ENCODE results near the gene PARP15.

PARP15 gene

DNA sequence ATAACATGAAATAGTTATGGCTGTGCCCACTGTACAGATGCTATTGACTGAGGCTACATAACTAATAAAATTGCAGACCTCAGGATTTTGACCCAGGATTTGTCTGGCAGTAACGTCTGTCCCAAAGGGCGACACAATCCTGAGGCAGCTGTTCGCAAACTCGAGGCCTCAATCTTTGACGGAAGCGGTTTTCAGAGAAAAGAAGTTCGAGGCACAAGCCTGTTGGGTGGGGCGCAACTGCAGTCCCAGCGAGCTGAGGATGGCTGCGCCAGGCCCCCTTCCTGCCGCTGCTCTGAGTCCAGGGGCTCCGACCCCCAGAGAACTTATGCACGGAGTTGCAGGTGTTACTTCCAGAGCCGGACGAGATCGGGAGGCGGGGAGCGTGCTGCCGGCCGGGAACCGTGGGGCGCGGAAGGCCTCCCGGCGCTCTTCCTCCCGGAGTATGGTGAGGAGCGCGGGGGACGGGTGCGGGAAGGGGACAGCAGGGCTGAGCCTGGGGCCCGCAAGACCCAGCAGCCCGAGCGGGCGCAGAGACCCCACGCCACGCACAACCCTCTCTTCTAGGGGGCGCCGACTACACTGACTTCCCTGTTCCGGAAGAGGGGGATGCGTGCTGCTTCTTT is at the start of gene PARP15:
Gene PARP15 (plus strand): TSS at position 242 of the 623 bp plus-strand sequence. CDS start 18 bp downstream, at position 260.
- in situ Hi-C loops (cut with MboI; ENCODE audit: low pct_unique_long_range_greater_than_20kb, low sequenced_read_pairs) = no loop called here
- DNase-seq = no peak

DNA sequence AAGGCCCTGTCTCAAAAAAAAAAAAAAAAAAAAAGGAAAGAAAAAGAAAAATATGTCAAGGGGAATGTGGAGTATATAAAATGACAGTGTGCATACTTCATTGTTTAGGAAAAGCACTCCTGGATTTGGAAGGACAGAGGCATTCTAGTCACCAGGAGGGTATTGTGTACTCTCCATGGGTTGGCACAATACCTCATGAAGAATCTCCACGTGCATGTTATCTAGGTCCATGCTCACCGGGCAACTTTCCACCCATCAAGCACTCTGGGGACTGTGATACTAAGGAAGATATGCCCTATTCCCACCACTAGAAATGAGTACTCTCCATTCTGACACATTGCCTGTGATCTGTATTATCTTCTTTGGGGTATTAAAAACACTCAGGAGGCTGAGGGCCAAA is 47.3 kb upstream of the PARP15 start:
- in situ Hi-C loops (cut with MboI; ENCODE audit: low pct_unique_long_range_greater_than_20kb, low sequenced_read_pairs) = no loop called here

DNA sequence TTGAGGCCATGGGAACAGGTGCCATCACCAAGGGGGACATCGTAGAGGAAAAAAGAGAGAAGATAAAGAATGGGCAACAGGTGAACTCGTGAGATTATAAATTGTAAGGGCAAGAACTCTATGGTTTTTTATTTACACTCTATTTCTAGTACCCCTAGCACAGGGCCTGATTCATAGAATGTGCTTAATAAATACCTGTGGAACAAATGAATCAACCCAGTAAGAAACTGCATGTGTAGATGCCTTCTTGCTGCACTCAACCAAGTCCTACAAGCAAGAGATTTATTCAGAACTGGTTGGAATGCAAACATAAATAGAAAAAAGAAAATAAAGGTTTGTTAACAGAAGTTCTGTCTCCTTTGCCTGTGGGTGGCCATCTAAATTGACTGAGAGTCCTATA is 44.0 kb upstream of the PARP15 start:
- in situ Hi-C loops (cut with MboI; ENCODE audit: low pct_unique_long_range_greater_than_20kb, low sequenced_read_pairs) = no loop called here

More for the DNA sequence above, 47.3 kb upstream of the PARP15 start:
- DNase-seq = no peak

DNA sequence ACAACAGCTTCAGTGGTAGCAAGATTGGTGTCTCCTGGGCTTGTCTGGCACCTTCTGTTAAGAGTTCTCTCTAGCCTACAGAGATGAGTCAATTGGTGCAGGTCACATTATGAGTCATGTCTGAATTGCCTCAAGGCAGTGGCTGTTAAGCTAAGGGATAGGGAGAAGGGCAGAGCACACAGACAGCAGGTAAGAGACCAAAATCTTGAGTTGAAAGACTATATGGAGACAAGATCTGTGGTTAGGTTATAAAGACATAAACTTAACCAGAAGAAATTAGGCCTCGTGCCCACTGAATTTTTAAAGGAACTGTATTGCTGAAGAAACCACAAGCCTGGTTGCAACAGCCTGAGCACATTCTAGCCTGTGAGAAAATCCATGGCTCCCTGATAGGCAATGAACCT is 43.5 kb upstream of the PARP15 start:
- peak; percentile 43 for DNase-seq
- in situ Hi-C loops (cut with MboI; ENCODE audit: low pct_unique_long_range_greater_than_20kb, low sequenced_read_pairs) = no loop called here

More for the DNA sequence above, 44.0 kb upstream of the PARP15 start:
- DNase-seq = no peak

DNA sequence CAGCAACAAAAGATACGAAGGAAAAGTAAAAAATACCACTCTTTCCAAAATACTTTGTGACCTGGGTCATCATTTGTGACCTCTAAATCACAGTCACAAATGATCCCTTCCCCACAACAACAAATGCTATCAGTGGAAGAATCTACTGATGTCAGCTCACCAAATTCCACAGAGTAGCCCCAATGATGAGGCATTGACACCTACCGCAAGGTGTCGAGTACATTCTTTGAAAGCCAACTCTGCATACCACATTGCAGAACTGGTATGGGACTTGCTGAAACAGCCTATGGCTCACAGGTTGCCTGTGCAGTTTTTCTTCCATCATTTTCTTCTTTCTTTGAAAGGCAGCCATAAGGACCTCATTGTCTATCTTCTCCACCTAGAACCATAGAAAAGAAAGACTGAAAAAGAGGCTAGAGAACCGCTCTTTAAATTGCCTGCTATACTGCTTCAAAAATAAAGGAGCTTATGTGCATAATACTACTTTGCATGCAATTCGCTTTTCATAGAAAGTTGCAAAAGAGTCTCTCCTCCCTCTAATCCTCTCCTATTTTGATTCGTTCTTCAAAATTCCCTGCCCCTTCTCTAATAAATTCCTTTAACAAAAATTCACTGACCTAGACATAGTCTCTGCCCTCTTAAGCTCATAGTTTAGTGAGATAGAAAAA is 41.4 kb upstream of the PARP15 start:
- no peak for DNase-seq
- in situ Hi-C loops (cut with MboI; ENCODE audit: low pct_unique_long_range_greater_than_20kb, low sequenced_read_pairs) = no loop called here

DNA sequence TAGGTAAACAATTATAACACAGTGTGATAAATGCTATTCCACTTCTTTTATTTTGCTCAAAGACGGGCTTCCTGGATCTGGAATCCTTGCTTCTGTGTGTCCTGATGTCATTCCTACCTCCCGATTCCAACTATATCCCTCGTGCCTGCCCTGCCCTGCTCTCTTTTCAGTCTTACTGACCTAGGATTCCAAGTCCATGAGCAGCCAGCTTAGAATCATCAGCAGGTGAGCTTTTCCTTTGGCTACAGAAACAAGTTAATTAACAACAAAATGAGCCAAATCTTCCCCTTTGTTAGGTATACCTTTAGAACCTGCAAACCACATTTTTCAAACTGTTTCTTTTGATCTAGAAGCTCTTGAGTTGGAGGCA is 40.8 kb upstream of the PARP15 start:
- in situ Hi-C loops (cut with MboI; ENCODE audit: low pct_unique_long_range_greater_than_20kb, low sequenced_read_pairs) = no loop called here
- no peak for DNase-seq

DNA sequence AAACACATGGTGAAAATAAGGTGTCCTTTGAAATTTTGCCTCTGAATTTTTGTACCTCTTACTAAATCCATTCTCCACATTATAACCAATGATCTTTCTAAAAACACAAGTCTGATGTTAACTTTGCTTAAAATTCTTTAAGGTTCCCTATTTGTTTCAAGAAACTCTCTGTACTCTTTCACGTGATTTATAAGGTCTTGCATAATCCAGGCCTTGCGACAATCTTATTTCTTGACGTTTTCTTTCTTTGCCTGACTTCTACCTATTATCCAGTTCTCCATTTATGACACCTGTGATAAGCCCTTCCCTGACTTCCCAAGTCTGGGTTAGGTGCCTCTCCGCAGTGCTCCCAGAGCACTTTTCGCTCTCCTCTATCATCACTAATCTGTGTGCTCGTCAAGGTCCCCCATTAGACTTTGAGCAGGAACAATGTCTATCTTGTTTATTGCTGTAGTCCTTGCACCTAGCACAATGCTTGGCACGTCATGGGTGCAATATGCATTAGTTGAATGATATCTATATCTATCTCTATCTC is 38.4 kb upstream of the PARP15 start:
- no peak for DNase-seq
- in situ Hi-C loops (cut with MboI; ENCODE audit: low pct_unique_long_range_greater_than_20kb, low sequenced_read_pairs) = no loop called here

DNA sequence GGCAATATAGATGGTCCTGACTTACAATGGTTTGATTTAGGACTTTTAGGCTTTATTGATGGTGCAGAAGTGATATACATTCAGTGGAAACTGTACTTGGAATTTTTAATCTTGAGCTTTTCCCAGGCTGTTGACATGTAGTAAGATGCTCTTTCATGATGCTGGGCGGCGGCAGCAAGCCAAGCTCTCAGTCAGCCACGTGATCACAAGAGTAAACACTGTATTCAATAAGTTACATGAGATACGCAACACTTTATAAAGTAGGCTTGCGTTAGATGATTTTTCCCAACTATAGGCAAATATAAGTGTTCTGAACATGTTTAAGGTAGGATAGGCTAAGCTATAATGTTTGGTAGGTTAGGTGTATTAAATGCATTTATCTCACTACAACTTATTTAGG is 31.3 kb upstream of the PARP15 start:
- in situ Hi-C loops (cut with MboI; ENCODE audit: low pct_unique_long_range_greater_than_20kb, low sequenced_read_pairs) = no loop called here
- DNase-seq = no peak

DNA sequence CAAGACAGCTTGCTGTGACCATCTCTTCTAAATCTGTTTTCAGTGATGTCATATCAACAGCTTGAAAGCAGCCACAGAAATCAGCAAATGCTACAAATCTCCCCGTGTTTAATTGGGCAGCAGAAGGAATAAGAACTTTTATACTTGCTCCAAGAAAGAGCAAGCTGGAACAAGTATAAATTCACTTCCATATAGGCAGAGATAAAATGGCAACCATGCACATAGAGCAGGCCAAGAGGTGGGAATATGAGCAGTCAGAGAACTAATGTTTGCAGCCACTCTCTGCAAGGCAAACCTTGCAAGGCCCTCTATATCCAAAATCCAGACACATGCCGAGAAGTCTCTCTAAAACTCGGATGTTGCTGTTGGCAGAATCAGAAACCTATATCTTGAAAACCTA is 29.4 kb upstream of the PARP15 start:
- no peak for DNase-seq
- in situ Hi-C loops (cut with MboI; ENCODE audit: low pct_unique_long_range_greater_than_20kb, low sequenced_read_pairs) = no loop called here

DNA sequence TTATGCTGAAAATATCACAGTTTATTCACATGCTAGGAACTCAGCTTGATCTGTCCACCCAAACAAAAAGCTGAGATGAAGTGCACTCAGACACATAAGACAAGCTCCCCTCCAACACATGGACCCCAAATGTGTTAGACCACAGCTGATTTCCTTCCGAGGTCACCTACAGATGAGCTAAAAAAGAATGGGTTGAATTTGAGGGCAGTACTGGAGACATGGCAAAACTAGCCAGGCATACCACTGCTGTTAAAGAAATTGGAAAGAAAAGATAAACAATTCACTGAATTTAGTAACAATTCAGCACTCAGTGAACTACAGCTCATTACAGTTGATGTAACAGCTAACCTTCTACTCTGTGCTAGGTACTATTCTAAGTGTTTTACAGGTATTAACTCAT is 28.8 kb upstream of the PARP15 start:
- in situ Hi-C loops (cut with MboI; ENCODE audit: low pct_unique_long_range_greater_than_20kb, low sequenced_read_pairs) = no loop called here
- DNase-seq = no peak

DNA sequence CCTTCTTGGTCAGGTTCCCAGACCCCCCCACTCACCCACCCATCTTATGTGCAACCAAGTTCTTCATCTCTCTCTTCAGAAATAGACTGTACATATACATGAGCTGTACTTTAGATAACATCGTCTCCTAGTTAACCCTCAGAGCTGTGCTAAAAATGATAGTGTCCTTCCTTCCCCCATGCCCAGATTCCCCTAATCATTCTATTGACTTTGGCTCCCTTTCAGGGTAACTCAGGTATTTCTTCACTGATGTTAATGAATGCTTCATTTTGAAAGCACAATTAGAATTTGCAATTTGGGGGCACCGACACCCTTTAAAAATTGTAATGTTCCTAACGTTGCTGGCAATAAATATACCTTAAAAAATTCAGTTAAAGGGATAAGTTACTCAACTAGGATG is 24.3 kb upstream of the PARP15 start:
- in situ Hi-C loops (cut with MboI; ENCODE audit: low pct_unique_long_range_greater_than_20kb, low sequenced_read_pairs) = no loop called here
- no peak for DNase-seq

DNA sequence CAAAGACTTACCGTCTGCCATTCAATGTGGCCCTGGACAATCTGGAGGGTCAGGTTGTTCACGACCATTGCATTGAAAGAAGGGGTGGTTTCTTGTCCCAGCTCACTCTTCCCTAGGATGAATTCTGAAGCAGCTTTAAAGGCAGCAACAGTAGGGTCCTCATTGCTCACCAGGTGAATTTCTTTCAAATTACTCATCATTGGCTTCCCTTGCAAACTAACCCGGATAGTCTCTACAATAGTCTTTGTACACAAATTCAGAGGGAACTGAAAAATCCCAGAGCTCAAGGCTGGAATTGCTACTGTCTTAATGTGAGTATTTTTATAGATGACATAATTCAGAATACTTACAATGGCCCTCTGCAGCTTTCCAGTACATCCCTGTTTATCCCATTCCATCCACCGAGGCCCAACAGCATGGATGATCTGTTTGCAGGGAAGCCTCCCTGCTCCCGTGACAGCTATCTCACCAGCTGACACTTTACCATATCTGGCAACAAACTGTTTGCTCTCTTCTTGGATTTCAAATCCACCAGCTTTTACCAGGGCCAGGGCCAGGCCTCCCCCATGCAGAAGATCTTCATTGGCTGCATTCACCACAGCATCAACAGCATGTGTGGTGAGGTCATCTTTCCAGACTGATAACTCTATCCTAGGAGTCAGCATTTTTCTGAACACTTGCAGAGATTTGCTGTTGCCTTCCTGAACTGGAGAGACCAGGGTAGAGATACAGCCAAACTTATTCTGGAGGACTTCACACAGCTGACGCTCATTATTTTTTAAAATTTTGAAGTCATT is 22.0 kb upstream of the PARP15 start:
- in situ Hi-C loops (cut with MboI; ENCODE audit: low pct_unique_long_range_greater_than_20kb, low sequenced_read_pairs) = no loop called here
- no peak for DNase-seq

DNA sequence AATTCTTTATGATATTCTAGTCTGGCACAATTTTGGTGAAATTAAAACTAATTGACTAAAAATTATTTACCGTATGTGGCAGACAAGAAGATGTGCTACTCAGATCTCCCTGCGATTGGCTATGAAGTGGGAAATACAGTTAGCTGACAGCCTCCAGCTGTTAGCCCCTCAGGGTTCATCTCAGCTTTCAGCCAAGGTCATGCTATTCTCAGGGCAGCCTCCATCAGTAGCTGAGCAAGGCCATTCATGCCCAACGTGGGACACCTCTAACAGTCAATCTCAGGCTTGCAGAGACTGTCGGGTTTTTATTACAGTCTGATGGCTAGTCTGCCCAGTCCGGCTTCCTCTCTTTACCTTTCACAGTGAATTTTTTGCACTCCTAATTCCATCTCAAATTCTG is 20.1 kb upstream of the PARP15 start:
- in situ Hi-C loops (cut with MboI; ENCODE audit: low pct_unique_long_range_greater_than_20kb, low sequenced_read_pairs) = no loop called here
- DNase-seq = no peak

DNA sequence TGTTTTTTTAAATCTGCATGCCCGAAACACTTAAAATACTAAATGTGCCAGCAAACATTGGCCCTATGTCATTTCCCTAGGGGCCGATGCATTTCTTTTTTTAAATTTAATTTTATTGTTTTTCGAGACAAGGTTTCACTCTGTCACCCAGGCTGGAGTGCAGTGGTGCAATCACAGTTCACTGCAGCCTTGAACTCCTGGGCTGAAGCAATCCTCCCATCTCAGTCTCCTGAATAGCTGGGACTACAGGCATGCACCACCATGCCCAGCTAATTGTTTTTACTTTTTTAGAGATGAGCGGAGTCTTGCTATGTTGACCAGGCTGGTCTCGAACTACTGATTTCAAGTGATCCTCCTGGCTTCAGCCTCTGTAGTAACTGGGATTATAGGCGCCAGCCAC is 18.8 kb upstream of the PARP15 start:
- DNase-seq = no peak
- in situ Hi-C loops (cut with MboI; ENCODE audit: low pct_unique_long_range_greater_than_20kb, low sequenced_read_pairs) = no loop called here

DNA sequence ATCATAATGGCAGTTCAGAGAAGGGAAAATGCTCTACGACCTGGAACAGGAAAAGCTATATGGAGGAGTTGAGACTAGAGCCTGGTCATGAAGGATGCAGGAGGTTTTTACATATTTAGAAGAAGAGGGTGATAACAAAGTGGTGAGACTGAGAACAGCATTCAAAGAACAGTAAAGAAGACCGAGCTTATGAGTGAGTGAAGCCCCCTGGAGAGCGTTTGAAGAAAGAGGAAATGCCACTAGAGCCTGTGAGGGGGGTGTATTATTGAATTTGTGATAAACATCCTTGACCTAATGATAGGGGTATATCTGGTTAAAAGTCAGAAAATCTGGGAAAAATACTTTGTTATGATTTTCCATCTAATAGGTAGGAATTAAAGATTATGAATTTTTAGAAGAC is 17.5 kb upstream of the PARP15 start:
- in situ Hi-C loops (cut with MboI; ENCODE audit: low pct_unique_long_range_greater_than_20kb, low sequenced_read_pairs) = no loop called here
- DNase-seq = no peak

DNA sequence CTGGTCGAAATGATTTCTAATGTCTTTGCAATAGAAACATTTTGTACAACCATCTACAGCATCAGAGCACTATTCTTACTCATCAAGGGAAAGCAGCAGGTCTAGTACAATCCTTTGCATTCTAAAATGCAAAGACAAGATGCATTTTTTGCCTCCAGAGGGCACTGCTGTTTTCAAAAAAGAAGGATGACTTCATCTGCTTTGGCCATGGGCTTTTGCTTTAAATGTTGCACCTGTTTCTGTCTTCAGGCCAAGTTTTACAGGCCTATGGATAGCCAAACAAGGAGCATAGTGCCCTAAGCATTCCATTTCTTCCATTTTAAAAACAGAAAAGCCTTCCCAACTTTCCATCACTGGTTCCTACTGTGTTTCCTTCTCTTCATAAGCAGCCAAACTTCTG is 16.8 kb upstream of the PARP15 start:
- peak; percentile 77 for DNase-seq
- in situ Hi-C loops (cut with MboI; ENCODE audit: low pct_unique_long_range_greater_than_20kb, low sequenced_read_pairs) = no loop called here

DNA sequence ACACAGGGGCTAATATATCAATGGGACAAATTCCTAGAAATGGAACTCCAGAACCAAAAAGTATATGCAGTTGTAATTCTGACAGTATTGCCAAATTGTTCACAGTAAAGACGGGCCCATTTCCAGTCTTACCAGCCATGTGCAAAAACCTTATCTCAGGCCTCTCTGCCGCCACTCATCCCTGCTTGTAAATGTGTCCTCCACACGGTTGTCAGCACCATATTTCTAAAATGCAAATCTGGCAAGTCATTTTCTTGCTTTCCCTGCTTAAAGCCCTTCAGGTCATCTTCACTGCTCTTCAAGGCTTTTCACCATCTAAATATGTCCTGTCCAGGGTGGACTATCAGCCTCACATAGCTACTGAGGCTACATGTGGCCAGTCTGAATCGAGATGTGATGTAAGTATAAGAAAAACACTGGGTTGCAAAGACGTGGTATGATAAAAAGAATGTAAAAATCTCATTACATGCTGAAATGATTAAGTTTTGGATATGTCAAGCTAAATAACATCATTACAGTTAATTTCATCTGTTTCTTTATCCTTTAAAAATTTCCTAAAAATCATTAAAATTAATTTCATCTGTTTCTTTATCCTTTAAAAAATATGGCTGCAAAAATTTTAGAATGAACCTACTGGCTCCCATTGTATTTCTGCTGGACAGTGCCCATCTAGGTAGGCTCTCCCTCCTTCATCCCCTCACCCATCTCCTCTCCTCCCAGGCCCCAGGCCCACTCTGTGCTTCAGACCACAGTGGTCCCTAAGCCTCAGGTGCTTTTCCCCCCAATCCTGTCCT is 14.3 kb upstream of the PARP15 start:
- no peak for DNase-seq
- in situ Hi-C loops (cut with MboI; ENCODE audit: low pct_unique_long_range_greater_than_20kb, low sequenced_read_pairs) = no loop called here

DNA sequence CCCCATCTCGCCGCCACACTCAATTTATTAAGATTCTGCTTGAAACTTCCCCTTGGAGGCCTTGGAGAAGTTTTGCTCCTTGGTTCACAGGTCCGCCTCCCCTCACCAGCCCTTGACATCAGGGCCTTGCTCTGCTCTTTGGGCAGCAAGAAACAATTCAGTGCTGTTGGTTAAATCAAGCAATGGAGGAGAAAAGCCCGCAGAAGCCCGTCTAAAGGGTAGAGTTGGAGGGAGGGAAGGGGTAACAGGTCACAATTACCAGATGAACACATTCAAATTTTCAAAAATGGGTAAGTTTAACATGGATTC is 13.8 kb upstream of the PARP15 start:
- DNase-seq = no peak
- in situ Hi-C loops (cut with MboI; ENCODE audit: low pct_unique_long_range_greater_than_20kb, low sequenced_read_pairs) = no loop called here

DNA sequence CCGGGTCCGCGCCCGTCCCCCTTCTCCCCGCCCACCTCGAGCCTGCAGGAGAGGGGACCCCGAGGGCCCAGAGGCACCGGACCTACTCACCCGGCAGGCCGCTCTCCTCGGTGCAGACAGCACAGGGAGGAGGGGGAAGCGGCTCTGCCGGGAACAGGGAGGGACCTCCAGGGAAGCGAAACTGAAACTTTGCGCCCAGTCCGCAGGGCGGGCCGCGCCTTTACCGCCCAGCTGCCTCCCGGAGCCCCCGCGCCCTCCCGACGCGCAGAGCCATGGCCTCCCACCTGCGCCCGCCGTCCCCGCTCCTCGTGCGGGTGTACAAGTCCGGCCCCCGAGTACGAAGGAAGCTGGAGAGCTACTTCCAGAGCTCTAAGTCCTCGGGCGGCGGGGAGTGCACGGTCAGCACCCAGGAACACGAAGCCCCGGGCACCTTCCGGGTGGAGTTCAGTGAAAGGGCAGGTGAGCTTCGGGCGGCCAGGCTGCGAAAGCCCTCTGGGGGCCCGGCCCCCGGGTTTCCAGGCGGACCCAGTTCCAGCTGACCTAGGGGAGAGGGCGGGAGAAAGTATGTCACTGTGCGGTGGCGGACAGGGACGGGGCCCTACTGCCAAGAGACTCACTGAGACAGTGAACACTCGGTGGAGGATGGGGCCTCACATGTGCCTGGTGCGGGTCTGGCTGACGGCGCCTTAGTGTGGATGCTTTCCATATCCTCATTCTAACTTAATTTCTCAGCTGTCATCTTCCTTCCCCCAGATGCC is 13.1 kb upstream of the PARP15 start, which contains the start of the genes DTX3L and PARP9:
Gene DTX3L (plus strand): TSS at position 184 of the 758 bp plus-strand sequence. CDS start 89 bp downstream, at position 273.
Gene PARP9 (minus strand): TSS at position 146 of the 758 bp plus-strand sequence. CDS start 4,680 bp downstream, outside the sequence.
- in situ Hi-C loops (cut with MboI; ENCODE audit: low pct_unique_long_range_greater_than_20kb, low sequenced_read_pairs) = no loop called here
- DNase-seq = peak; percentile 83
